WTC11 (cell line): ENCODE measurements around the gene CYSTM1.

Source experiments
- CBFB ChIP-seq: sonication (generic); formaldehyde crosslinking; IDR thresholded peaks from 2 replicates; pipeline ENCODE4 v1.8.1; 2022; ENCODE audit warnings: mild to moderate bottlenecking, low read depth, missing genetic modification reagents
- CTCF ChIP-seq: fragments of 200-600 bp; IDR thresholded peaks from 2 replicates; pipeline ENCODE4 v1.8.0; 2022; ENCODE audit warnings: antibody characterized with exemption
- HMGXB4 ChIP-seq: sonication (generic); formaldehyde crosslinking; IDR thresholded peaks from 2 replicates; pipeline ENCODE4 v1.8.1; 2023; ENCODE audit warnings: mild to moderate bottlenecking, moderate library complexity, missing genetic modification reagents
- IRF2 ChIP-seq: sonication (generic); formaldehyde crosslinking; IDR thresholded peaks from 2 replicates; pipeline ENCODE4 v1.8.0; 2022; ENCODE audit warnings: low read depth, missing genetic modification reagents, borderline replicate concordance
- NFYB ChIP-seq: sonication (generic); formaldehyde crosslinking; conservative IDR thresholded peaks from 2 replicates; pipeline ENCODE4 v1.8.0; 2022; ENCODE audit warnings: low read depth, missing genetic modification reagents
- STAT6 ChIP-seq: sonication (generic); formaldehyde crosslinking; conservative IDR thresholded peaks from 2 replicates; pipeline ENCODE4 v1.8.1; 2023; ENCODE audit warnings: mild to moderate bottlenecking, low read depth, missing genetic modification reagents, moderate library complexity
- TCF7 ChIP-seq: sonication (generic); formaldehyde crosslinking; IDR thresholded peaks from 2 replicates; pipeline ENCODE4 v1.8.0; 2022; ENCODE audit warnings: mild to moderate bottlenecking, low read depth, missing genetic modification reagents, moderate library complexity
- TP53 ChIP-seq: sonication (generic); formaldehyde crosslinking; IDR thresholded peaks from 2 replicates; pipeline ENCODE4 v1.8.1; 2023; ENCODE audit warnings: mild to moderate bottlenecking, missing genetic modification reagents
- ZNF281 ChIP-seq: sonication (generic); formaldehyde crosslinking; IDR thresholded peaks from 2 replicates; pipeline ENCODE4 v1.8.0; 2023; ENCODE audit warnings: mild to moderate bottlenecking, missing genetic modification reagents
- ZNF423 ChIP-seq: fragments of 250-450 bp; sonication (Bioruptor Pico); IDR thresholded peaks from 2 replicates; pipeline ENCODE4 v2.1.2; 2022; ENCODE audit warnings: mild to moderate bottlenecking, moderate library complexity
- ZNF671 ChIP-seq: fragments of 250-450 bp; sonication (Bioruptor Pico); IDR thresholded peaks from 2 replicates; pipeline ENCODE4 v1.8.0; 2021; ENCODE audit warnings: mild to moderate bottlenecking

GRCh38 chr5:140234377-140234989, 59.5 kb downstream of the CYSTM1 start:
- TF ChIP-seq CTCF: no peak
- no peak for TF ChIP-seq IRF2 (CRISPR knock-in tag)
- no peak for TF ChIP-seq ZNF671 (CRISPR knock-in tag)
- no peak for TF ChIP-seq NFYB (CRISPR knock-in tag)
- no peak for TF ChIP-seq ZNF281
- TF ChIP-seq TCF7 (CRISPR knock-in tag): no peak
- no peak for TF ChIP-seq TP53 (CRISPR knock-in tag)
- TF ChIP-seq ZNF423 (CRISPR knock-in tag): no peak
- TF ChIP-seq CBFB (CRISPR knock-in tag): no peak
- no peak for TF ChIP-seq HMGXB4 (CRISPR knock-in tag)
- no peak for TF ChIP-seq STAT6 (CRISPR knock-in tag)
